GM12873 (cell line): Measurements from ENCODE around the gene VCAM1.

Experiments used
- TF ChIP-seq, protein P1 (sequence below): IDR thresholded peaks from 2 replicates; pipeline ENCODE4 v1.5.1; 2012; ENCODE audit warnings: low read depth, mild to moderate bottlenecking, moderate library complexity, low read length, control low read depth; ENCODE audit not compliant: insufficient read depth; ENCODE audit errors: missing control alignments

The VCAM1 gene

DNA sequence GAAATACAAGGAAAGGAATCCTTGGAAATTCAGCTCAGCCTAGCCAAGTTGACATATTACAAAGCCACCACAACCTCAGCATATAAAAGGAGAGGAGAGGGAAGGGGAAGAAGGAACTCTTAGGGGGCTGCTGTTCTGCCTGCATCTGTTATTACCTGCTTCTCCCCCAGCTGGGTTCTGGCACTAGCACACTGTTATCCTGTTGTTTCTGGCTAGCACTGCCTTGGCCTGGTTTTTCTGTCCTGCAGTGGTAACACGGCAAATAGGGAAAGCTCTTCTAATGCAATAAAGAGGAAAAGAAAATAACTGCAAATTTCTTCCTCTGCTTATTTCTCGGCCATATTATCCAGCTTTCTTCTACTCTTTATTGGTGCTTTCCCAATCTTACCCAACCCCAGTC is 16.5 kb upstream of the VCAM1 start:
- TF ChIP-seq, protein P1, sequence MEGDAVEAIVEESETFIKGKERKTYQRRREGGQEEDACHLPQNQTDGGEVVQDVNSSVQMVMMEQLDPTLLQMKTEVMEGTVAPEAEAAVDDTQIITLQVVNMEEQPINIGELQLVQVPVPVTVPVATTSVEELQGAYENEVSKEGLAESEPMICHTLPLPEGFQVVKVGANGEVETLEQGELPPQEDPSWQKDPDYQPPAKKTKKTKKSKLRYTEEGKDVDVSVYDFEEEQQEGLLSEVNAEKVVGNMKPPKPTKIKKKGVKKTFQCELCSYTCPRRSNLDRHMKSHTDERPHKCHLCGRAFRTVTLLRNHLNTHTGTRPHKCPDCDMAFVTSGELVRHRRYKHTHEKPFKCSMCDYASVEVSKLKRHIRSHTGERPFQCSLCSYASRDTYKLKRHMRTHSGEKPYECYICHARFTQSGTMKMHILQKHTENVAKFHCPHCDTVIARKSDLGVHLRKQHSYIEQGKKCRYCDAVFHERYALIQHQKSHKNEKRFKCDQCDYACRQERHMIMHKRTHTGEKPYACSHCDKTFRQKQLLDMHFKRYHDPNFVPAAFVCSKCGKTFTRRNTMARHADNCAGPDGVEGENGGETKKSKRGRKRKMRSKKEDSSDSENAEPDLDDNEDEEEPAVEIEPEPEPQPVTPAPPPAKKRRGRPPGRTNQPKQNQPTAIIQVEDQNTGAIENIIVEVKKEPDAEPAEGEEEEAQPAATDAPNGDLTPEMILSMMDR: no peak

DNA sequence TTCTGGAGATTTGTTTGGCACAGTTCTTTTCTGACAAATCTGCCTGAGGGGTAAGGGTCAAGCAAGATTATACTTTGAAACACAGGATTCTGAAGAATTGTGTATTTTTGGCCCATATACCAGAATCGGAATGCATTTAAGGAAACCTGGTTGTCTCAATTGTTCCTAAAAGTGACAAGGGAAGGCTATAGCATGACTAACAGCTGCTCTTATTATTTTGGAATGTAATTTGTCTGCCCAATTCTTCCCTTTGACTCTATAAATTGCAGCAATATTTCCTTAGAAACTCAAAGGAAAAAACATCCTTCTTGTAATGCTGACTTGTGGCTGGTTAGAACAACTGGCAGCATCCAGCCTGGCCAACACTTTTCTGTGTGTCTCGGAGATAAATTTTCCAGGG is 15.8 kb upstream of the VCAM1 start:
- TF ChIP-seq, protein P1: no peak

DNA sequence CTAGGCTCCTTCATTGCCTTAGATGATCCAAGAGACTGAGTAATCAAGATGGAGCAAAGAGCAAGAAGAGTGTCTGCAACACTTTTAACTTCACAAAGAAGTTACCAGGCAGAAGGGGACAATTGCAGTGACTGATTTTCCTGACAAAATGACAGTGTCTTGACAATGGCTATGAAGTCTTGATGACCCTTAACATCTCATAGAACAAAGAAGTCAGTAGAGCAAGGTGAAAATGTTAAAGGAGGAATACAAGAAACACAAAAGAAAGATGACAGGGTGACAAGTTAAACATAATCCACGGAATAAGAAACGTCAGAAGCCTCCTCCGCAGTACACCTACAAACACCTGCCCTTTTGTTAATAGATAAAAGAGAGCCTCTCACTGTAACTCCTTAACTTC is 15.1 kb upstream of the VCAM1 start:
- TF ChIP-seq, protein P1: no peak

DNA sequence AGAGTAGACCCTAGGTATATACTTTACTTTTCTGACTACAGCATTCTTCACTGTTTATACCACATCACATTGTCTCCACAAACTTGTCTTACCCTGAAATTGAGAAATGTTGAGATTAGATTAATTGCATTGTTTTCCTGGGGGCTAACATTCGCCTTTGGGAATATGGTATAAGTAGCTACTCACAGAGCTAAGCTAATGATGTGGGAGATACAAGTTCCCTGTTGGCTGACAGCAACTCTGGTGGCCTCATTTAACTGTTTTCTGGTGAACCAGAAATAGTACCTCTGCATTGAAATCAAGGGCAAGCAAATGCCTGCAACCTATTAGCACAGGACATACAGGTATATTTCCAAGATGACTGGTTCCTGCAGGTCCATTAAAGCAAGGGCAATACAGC is 13.2 kb upstream of the VCAM1 start:
- TF ChIP-seq, protein P1: no peak

DNA sequence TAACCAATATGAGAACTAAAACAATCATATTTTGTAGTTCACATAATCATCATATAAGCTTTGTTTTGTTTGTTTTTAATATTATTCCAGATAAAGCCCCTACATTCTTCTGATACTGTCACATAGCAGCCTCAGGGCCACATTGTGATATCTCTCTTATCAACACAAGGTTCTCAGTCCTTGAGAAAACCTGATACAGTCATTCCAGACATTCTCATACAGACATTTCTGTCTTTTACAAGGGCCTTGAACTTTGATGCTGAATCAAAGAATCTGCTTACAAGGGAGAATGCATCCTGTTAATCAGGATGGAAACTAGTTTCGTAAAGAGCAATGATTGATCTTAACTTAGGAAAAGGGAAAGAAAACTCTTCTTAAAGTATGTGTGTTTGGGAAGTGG is 12.7 kb upstream of the VCAM1 start:
- TF ChIP-seq, protein P1: no peak

DNA sequence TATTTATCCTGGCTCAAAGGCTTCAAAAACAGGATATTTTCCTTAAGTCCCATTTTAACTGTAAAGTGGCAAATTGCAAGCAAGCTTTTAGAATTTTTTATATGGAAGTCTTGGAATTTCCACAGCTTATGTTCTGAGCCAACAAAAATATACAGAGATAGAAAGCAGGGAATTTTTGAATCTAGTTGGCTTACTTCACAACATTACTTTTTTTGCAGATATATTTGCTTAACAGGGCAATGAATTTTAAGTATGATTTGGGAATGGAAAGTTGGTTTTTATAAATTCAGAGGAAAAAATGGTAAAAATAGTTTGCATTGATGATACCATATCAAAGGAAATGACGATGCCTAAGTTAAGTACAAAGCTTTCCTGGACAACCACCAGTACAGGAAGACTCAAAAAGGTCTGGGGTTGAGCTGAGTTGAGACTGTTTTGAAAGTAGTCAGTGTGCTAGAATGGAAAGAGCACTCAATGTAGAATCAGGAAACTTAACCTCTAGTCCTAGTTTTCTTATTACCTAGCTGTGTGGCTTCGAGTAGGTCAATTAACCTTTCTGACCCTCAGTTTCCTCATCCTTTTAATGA is 11.0 kb upstream of the VCAM1 start:
- TF ChIP-seq, protein P1: no peak

DNA sequence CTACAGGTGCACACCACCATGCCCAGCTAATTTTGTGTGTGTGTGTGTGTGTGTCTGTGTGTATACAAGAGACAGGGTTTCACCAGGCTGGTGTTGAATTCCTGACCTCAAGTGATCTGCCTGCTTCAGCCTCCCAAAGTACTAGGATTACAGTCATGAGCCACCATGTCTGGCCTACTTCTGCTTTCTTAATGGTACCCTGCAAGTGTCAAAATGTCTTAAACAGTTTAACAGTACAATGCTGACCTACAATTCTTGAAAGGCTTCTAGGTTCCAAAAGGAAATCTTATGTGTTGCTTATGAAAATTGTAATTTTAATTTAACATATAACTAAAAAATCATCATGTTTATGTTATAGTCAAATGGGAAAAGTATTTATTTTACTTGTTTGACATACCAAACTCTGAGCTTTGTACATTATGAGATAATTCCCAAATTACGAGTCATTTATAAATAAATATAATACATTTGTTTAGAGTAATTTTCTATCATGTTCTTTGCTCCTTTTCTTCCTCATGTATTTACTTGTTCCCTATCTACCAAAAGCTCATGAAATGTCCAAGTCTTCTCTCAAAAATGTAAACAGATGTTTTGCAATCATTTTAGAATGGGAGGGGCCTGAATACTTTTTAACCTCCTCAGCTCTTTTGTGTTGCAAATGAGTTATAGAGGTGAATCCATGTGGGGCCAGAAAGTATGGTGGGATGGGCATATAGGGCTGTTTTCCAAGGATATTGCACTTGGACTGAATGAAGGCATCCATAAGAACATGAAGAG is 8.4 kb upstream of the VCAM1 start:
- TF ChIP-seq, protein P1: no peak
